IMR-90 (cell line): ENCODE data around the gene PTPRC. TPM values are rescaled to one million over a fixed set of nuclear protein-coding genes. Genes with fewer than 3 reads are reported as not detected.

ENCODE experiments used
- ATAC-seq: fragments of 200-7000 bp; cut with Tn5 transposase; 2 replicates; pipeline ENCODE4 v1.9.1; 2020; ENCODE audit warnings: low read depth, mild to moderate bottlenecking, moderate library complexity
- BruUV-seq: library from RNA; stranded (reverse); fragments of 400-500 nt; replicated peaks from 2 replicates; lab custom pipeline; 2021; lab: Mats Ljungman, UMichigan
- CTCF ChIA-PET: fragments of 300-600 bp; formaldehyde crosslinking; extraction: SDS; loops from one replicate; lab custom pipeline; 2021; ENCODE audit warnings: antibody characterized with exemption; lab: Yijun Ruan, JAX
- POLR2A ChIA-PET: fragments of 300-600 bp; sonication (Branson Sonifier 250); formaldehyde crosslinking; loops from one replicate; lab custom pipeline; 2022; ENCODE audit warnings: antibody characterized with exemption; ENCODE audit not compliant: unreplicated experiment; lab: Charles Lee
- DNase-seq: peaks from one replicate; pipeline ENCODE4 v3.0.0; 2013
- H2AFZ ChIP-seq: replicated peaks from 2 replicates; pipeline ENCODE3; 2013; ENCODE audit warnings: low read length, mild to moderate bottlenecking; ENCODE audit not compliant: poor library complexity
- H2AK5ac ChIP-seq: 2 replicates; pipeline ENCODE4 v1.6.1; 2013; ENCODE audit warnings: low read depth, low read length, inconsistent platforms
- H2AK9ac ChIP-seq: replicated peaks from 2 replicates; pipeline ENCODE3; 2013; ENCODE audit warnings: mild to moderate bottlenecking, low read depth, low read length, moderate library complexity; ENCODE audit not compliant: poor library complexity
- H2BK120ac ChIP-seq: 2 replicates; pipeline ENCODE4 v1.6.1; 2013; ENCODE audit warnings: low read depth, low read length, inconsistent platforms
- H2BK15ac ChIP-seq: 3 replicates; pipeline ENCODE4 v1.6.1; 2013; ENCODE audit warnings: low read depth, low read length, inconsistent platforms
- H2BK20ac ChIP-seq: 2 replicates; pipeline ENCODE4 v1.6.1; 2013; ENCODE audit warnings: low read depth, mild to moderate bottlenecking, inconsistent platforms, low read length, moderate library complexity
- H2BK5ac ChIP-seq: 2 replicates; pipeline ENCODE4 v1.6.1; 2013; ENCODE audit warnings: mild to moderate bottlenecking, low read depth, low read length, inconsistent platforms; ENCODE audit not compliant: poor library complexity, severe bottlenecking
- H3K14ac ChIP-seq: replicated peaks from 2 replicates; pipeline ENCODE4 v1.6.1; 2013; ENCODE audit warnings: low read depth, low read length, inconsistent platforms
- H3K18ac ChIP-seq: 2 replicates; pipeline ENCODE4 v1.6.1; 2013; ENCODE audit warnings: low read depth, low read length, control low read depth
- H3K23ac ChIP-seq: 2 replicates; pipeline ENCODE4 v1.6.1; 2013; ENCODE audit warnings: low read depth, low read length, inconsistent platforms
- H3K27ac ChIP-seq: 2 replicates; pipeline ENCODE4 v1.5.1; 2013; ENCODE audit warnings: mild to moderate bottlenecking, control low read depth, low read length; ENCODE audit not compliant: insufficient read depth
- H3K27me3 ChIP-seq: 2 replicates; pipeline ENCODE4 v1.6.1; 2013; ENCODE audit warnings: low read length; ENCODE audit not compliant: control insufficient read depth, insufficient read depth
- H3K36me3 ChIP-seq: 2 replicates; pipeline ENCODE4 v1.6.1; 2013; ENCODE audit warnings: low read length, mixed read lengths; ENCODE audit not compliant: control insufficient read depth, insufficient read depth
- H3K4ac ChIP-seq: 2 replicates; pipeline ENCODE4 v1.6.1; 2013; ENCODE audit warnings: low read depth, low read length, inconsistent platforms
- H3K4me1 ChIP-seq: 2 replicates; pipeline ENCODE4 v1.6.1; 2013; ENCODE audit warnings: low read length, mixed read lengths; ENCODE audit not compliant: control insufficient read depth, insufficient read depth
- H3K4me2 ChIP-seq: 2 replicates; pipeline ENCODE4 v1.6.1; 2013; ENCODE audit warnings: low read depth, mild to moderate bottlenecking, control low read depth, low read length, moderate library complexity
- H3K4me3 ChIP-seq: 2 replicates; pipeline ENCODE4 v1.5.1; 2013; ENCODE audit warnings: low read depth, mild to moderate bottlenecking, control low read depth, low read length, moderate library complexity; ENCODE audit not compliant: insufficient read depth
- H3K56ac ChIP-seq: 2 replicates; pipeline ENCODE4 v1.6.1; 2013; ENCODE audit warnings: low read length, inconsistent platforms; ENCODE audit not compliant: insufficient read depth; ENCODE audit errors: extremely low read depth
- H3K79me1 ChIP-seq, 2 experiments: 2 replicates each; pipeline ENCODE4 v1.6.1; 2013; ENCODE audit warnings: low read length in 2 of 2, inconsistent platforms in 1 of 2, low read depth in 1 of 2
- H3K9ac ChIP-seq: 2 replicates; pipeline ENCODE4 v1.6.1; 2013; ENCODE audit warnings: low read depth, low read length, control low read depth
- H3K9me1 ChIP-seq: 2 replicates; pipeline ENCODE4 v1.6.1; 2013; ENCODE audit warnings: low read length, inconsistent platforms; ENCODE audit not compliant: insufficient read depth
- H3K9me3 ChIP-seq: 2 replicates; pipeline ENCODE4 v1.6.1; 2013; ENCODE audit warnings: low read length; ENCODE audit not compliant: control insufficient read depth, insufficient read depth
- H4K20me1 ChIP-seq: 2 replicates; pipeline ENCODE4 v1.6.1; 2013; ENCODE audit warnings: low read length, inconsistent platforms; ENCODE audit not compliant: insufficient read depth
- H4K5ac ChIP-seq: 2 replicates; pipeline ENCODE4 v1.6.1; 2013; ENCODE audit warnings: mild to moderate bottlenecking, low read depth, low read length, control low read depth
- H4K8ac ChIP-seq, 2 experiments: 2 replicates each; pipeline ENCODE4 v1.6.1; 2013; ENCODE audit warnings: low read depth in 2 of 2, low read length in 2 of 2, control low read depth in 1 of 2, inconsistent platforms in 1 of 2
- H4K91ac ChIP-seq: 2 replicates; pipeline ENCODE4 v1.6.1; 2013; ENCODE audit warnings: low read depth, low read length, inconsistent platforms; ENCODE audit not compliant: insufficient read depth
- BHLHE40 ChIP-seq: fragments of 150-350 bp; IDR thresholded peaks from 2 replicates; pipeline ENCODE4 v1.6.1; 2016; ENCODE audit warnings: mild to moderate bottlenecking, low read depth, low read length
- CHD1 ChIP-seq: IDR thresholded peaks from 2 replicates; pipeline ENCODE4 v1.6.1; 2012; ENCODE audit warnings: low read depth, low read length, improper control_type of control experiment
- FOS ChIP-seq: fragments of 150-350 bp; IDR thresholded peaks from 2 replicates; pipeline ENCODE4 v1.6.1; 2016; ENCODE audit warnings: low read depth, low read length
- MAZ ChIP-seq: IDR thresholded peaks from 2 replicates; pipeline ENCODE4 v1.6.1; 2012; ENCODE audit warnings: low read depth, mild to moderate bottlenecking, low read length, improper control_type of control experiment, moderate library complexity, borderline replicate concordance
- NFE2L2 ChIP-seq: fragments of 150-350 bp; IDR thresholded peaks from 2 replicates; pipeline ENCODE4 v1.6.1; 2016; ENCODE audit warnings: low read depth, mild to moderate bottlenecking, low read length
- RAD21 ChIP-seq: IDR thresholded peaks from 2 replicates; pipeline ENCODE4 v1.6.1; 2012; ENCODE audit warnings: low read length, improper control_type of control experiment
- RFX5 ChIP-seq: IDR thresholded peaks from 2 replicates; pipeline ENCODE4 v1.8.0; 2012; ENCODE audit warnings: low read depth, mild to moderate bottlenecking, low read length, moderate library complexity
- SMC3 ChIP-seq: fragments of 150-350 bp; IDR thresholded peaks from 2 replicates; pipeline ENCODE4 v1.6.1; 2016; ENCODE audit warnings: low read depth, mild to moderate bottlenecking, antibody characterized with exemption, low read length, moderate library complexity
- WGBS, 2 experiments: methylation state at CpG; one replicate each; pipeline versions ENCODE4 v1.1.5 to v1.1.7; 2013; ENCODE audit warnings: missing lambda C conversion rate in 2 of 2; ENCODE audit not compliant: insufficient read length in 1 of 2; ENCODE audit errors: extremely low coverage in 2 of 2; 5-methylcytosine and 5-hydroxymethylcytosine counted together
- dilution Hi-C: fragments of 300-500 bp; cut with HindIII; formaldehyde crosslinking; loops from one replicate; pipeline ENCODE4 v1.14.3; 2018; ENCODE audit warnings: low sequenced_read_pairs; ENCODE audit not compliant: unreplicated experiment
- in situ Hi-C: fragments of 300-500 bp; cut with MboI; formaldehyde crosslinking; loops from 3 replicates; pipeline ENCODE4 v1.14.3; 2019; ENCODE audit warnings: low sequenced_read_pairs, inconsistent platforms, mixed read lengths
- intact Hi-C: fragments of 100-400 bp; cut with micrococcal nuclease; formaldehyde crosslinking; loops from 2 replicates; pipeline ENCODE4 v1.10.0; 2022
- polyA plus RNA-seq, 3 experiments: library from polyadenylated mRNA; depleted of rRNA; stranded (reverse); fragments of >200 nt; gene quantifications; 2 replicates each; pipeline ENCODE4 v1.2.3, GENCODE V29; 2012; ENCODE audit warnings: low replicate concordance in 1 of 3
- total RNA-seq: library from RNA; depleted of rRNA; stranded (reverse); fragments of >200 nt; gene quantifications from 2 replicates; pipeline ENCODE4 v1.2.3, GENCODE V29; 2012
- TF ChIP-seq, protein P1 (sequence below): fragments of 150-350 bp; IDR thresholded peaks from 2 replicates; pipeline ENCODE4 v1.6.1; 2016; ENCODE audit warnings: low read depth, mild to moderate bottlenecking, low read length, moderate library complexity, borderline replicate concordance

Gene PTPRC
- total and polyA plus RNA-seq, 2 of the 4 experiments (the other 2 are of a cell fraction) = not detected

GRCh38 chr1:198680174-198680875 is 41.5 kb downstream of the PTPRC start:
- no peaks in the 10 kb centered on the region for H3K4me1 ChIP-seq
- H3K18ac ChIP-seq = no peak overlapping the region; the same call in 1 of the 2 replicates
- BruUV-seq = no TSS peak
- H3K27ac ChIP-seq = no peak overlapping the region
- no peak overlapping the region for H4K5ac ChIP-seq
- ATAC-seq = no peak
- H2BK20ac ChIP-seq = peak overlapping the region; percentile 69; the same call in 1 of the 2 replicates
- TF ChIP-seq BHLHE40 (no peak), FOS (no peak), SMC3 (no peak), MAZ (no peak), RFX5 (no peak), NFE2L2 (no peak), CHD1 (no peak), RAD21 (no peak)
- TF ChIP-seq, protein P1, sequence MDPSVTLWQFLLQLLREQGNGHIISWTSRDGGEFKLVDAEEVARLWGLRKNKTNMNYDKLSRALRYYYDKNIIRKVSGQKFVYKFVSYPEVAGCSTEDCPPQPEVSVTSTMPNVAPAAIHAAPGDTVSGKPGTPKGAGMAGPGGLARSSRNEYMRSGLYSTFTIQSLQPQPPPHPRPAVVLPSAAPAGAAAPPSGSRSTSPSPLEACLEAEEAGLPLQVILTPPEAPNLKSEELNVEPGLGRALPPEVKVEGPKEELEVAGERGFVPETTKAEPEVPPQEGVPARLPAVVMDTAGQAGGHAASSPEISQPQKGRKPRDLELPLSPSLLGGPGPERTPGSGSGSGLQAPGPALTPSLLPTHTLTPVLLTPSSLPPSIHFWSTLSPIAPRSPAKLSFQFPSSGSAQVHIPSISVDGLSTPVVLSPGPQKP = no peak
- H3K4ac ChIP-seq = no peak overlapping the region
- peak overlapping the region; percentile 46; the same call in 1 of the 2 replicates for H2BK120ac ChIP-seq
- H3K27me3 ChIP-seq = no peaks in the 10 kb centered on the region
- no peak overlapping the region for H3K4me3 ChIP-seq
- no peaks in the 10 kb centered on the region for H3K9me3 ChIP-seq
- dilution Hi-C loops (no loop called here), in situ Hi-C loops (loop anchor here (10.0 to 25.0 kb wide), 4 partner anchors 216 to 1143 kb away; partner anchors contain the start of genes C1orf53 and LHX9), intact Hi-C loops (loop anchor here (5.0 to 10.0 kb wide), 3 partner anchors 396 to 1158 kb away; partner anchors contain the start of gene LHX9)
- H3K9ac ChIP-seq = no peak overlapping the region
- 0 out of 2 replicates have a peak overlapping the region, but pooled peaks have one; percentile 17 for H3K23ac ChIP-seq
- H3K56ac ChIP-seq = no peak overlapping the region
- no peak overlapping the region for H2AK5ac ChIP-seq
- H3K79me1 ChIP-seq = no peaks in the 10 kb centered on the region
- H2AFZ ChIP-seq = no peak overlapping the region
- CTCF ChIA-PET = no interaction called here
- POLR2A ChIA-PET = no interaction called here
- no peak overlapping the region for H2BK15ac ChIP-seq
- H3K9me1 ChIP-seq = no peaks in the 10 kb centered on the region; the same call in 1 of the 2 replicates
- WGBS, 2 experiments = 100% methylated on average over 1 of the region's 15 CpGs; no CpG with 5 or more reads in 1 of the 2 experiments
- H2BK5ac ChIP-seq = no peak overlapping the region
- no peaks in the 10 kb centered on the region for H3K36me3 ChIP-seq
- H2AK9ac ChIP-seq = no peak overlapping the region
- H4K91ac ChIP-seq = peak overlapping the region; percentile 19
- H3K4me2 ChIP-seq = no peak overlapping the region
- H4K8ac ChIP-seq = no peak overlapping the region; a peak in 1 of 4 replicates
- no peaks in the 10 kb centered on the region for H4K20me1 ChIP-seq
- no peak for DNase-seq
- no peak overlapping the region; the same call in 1 of the 2 replicates for H3K14ac ChIP-seq
